Pancreas (tissue), 10 donors: ENCODE data around the gene ASXL3. TPM values are rescaled to one million over a fixed set of nuclear protein-coding genes. Genes with fewer than 3 reads are reported as not detected.

Experiments used
- ATAC-seq, 4 donors: fragments of 200-7000 bp; cut with Tn5 transposase; one replicate each; pipeline versions ENCODE4 v1.8.0 to v1.9.1; 2020; ENCODE audit warnings: mild to moderate bottlenecking in 4 of 4, moderate library complexity in 4 of 4
- DNase-seq, 6 donors: peaks; one replicate each; pipeline ENCODE4 v3.0.0-alpha.2; 2020
- FAIRE-seq: peaks from 2 replicates; lab custom pipeline; 2012; peaks lifted over from hg19 to GRCh38; lab: Jason Lieb, UNC
- H3K27ac ChIP-seq, 4 donors: fragments of 200-600 bp; sonication (generic); 1 replicate in 3 of 4; 2 replicates in 1 of 4; pipeline versions ENCODE4 v1.5.0 to v1.8.0; 2020
- H3K27me3 ChIP-seq, 4 donors: fragments of 200-600 bp; one replicate each; pipeline ENCODE4 v1.8.0; 2021
- H3K36me3 ChIP-seq, 3 donors: fragments of 200-600 bp; sonication (generic) in 1 of 3; one replicate each; pipeline versions ENCODE4 v1.5.0 to v1.8.0; 2020 to 2021
- H3K4me1 ChIP-seq, 3 donors: fragments of 200-600 bp; one replicate each; pipeline ENCODE4 v1.8.0; 2021
- H3K4me3 ChIP-seq, 4 donors: fragments of 200-600 bp; sonication (generic) in 2 of 4; one replicate each; pipeline versions ENCODE4 v1.5.0 to v1.8.0; 2020 to 2021
- H3K9me3 ChIP-seq, 4 donors: fragments of 200-600 bp; one replicate each; pipeline ENCODE4 v1.8.0; 2021
- CTCF ChIP-seq, 4 donors: fragments of 200-600 bp; sonication (generic) in 3 of 4; IDR thresholded peaks; one replicate each; pipeline versions ENCODE4 v1.5.0 to v1.8.0; 2021; ENCODE audit warnings: antibody characterized with exemption in 4 of 4
- WGBS, 2 donors: extraction: QIAGEN DNeasy Blood & Tissue Kit; methylation state at CpG; one replicate each; pipeline ENCODE4 v1.1.7; 2013; 5-methylcytosine and 5-hydroxymethylcytosine counted together
- intact Hi-C, 3 donors: fragments of 100-400 bp; cut with DNase I; formaldehyde crosslinking; loops; one replicate each; pipeline versions ENCODE4 v1.11.1 to v1.14.2; 2022
- polyA plus RNA-seq, 2 donors: library from polyadenylated mRNA; stranded (reverse); fragments of 200-250 nt; gene quantifications; one replicate each; pipeline ENCODE4 v1.2.3, GENCODE V29; 2013
- total RNA-seq, 6 donors: library from RNA; stranded (reverse); fragmentation: NEBNext Ultra II Directional in 4 of 6; extraction: Animal tissue kit (Norgen Biotek cat#: 25700) in 4 of 6; gene quantifications; one replicate each; pipeline versions ENCODE4 v1.2.1 to v1.2.4, GENCODE V29; 2021 to 2023
- donor health status: healthy with polysubstance abuse.
- donor health status: DM: no; HTN: no; CAD: no; lungs with moderate emphysema.
- donor health status: DM: no; HTN: no; CAD: no.
- donor health status: control.
- donor health status: control.
- donor health status: Bipolar disorder and iron deficiency.
- donor health status: DM: yes; HTN: yes; CAD: no.
- donor health status: DM: no; HTN: no; CAD: no.
- donor health status: DM: no; HTN: no; CAD: no.
- donor health status: DM: yes; HTN: yes; CAD: no.

ASXL3 gene
- total and polyA plus RNA-seq, 8 donors, result 0.49 to 2.5 (median 1.6) TPM

GRCh38 chr18:33573193-33573592 lies 4.8 kb upstream of the ASXL3 start:
- H3K27me3 ChIP-seq, result peaks cover 0 to 13% (median 3%) of the 10 kb centered on the region in 4 donors
- H3K27ac ChIP-seq, result no peak overlapping the region
- no peaks in the 10 kb centered on the region for H3K9me3 ChIP-seq
- ATAC-seq (no peak), FAIRE-seq (no peak), DNase-seq (no peak)
- 65 to 66% methylated on average over 3 of the region's 3 CpGs for WGBS, 2 donors
- H3K4me1 ChIP-seq, result peaks cover 0 to 8% (median 0%) of the 10 kb centered on the region in 3 donors
- TF ChIP-seq CTCF (IDR thresholded peaks at IDR 0.05), result no peak
- intact Hi-C loops, result no loop called here
- H3K36me3 ChIP-seq, result no peaks in the 10 kb centered on the region
- H3K4me3 ChIP-seq, result no peak overlapping the region

GRCh38 chr18:33575451-33575850 lies 2.6 kb upstream of the ASXL3 start:
- H3K9me3 ChIP-seq, result no peaks in the 10 kb centered on the region
- no peak for TF ChIP-seq CTCF (IDR thresholded peaks at IDR 0.05)
- no peak for ATAC-seq
- no peak overlapping the region for H3K27ac ChIP-seq
- H3K27me3 ChIP-seq, result peaks cover 0 to 13% (median 0%) of the 10 kb centered on the region in 4 donors
- H3K4me1 ChIP-seq, result peaks cover 0 to 11% (median 0%) of the 10 kb centered on the region in 3 donors
- FAIRE-seq, result no peak
- DNase-seq, result no peak
- H3K36me3 ChIP-seq, result no peaks in the 10 kb centered on the region
- intact Hi-C loops, result no loop called here
- no peak overlapping the region for H3K4me3 ChIP-seq

- FAIRE-seq (no peak), DNase-seq (no peak), ATAC-seq (no peak)
- intact Hi-C loops, result no loop called here
- H3K4me3 ChIP-seq, result peak overlapping the region in 3 of 4 donors; percentile 49 to 63 (median 55)
- H3K36me3 ChIP-seq, result no peaks in the 10 kb centered on the region
- TF ChIP-seq CTCF (IDR thresholded peaks at IDR 0.05), result no peak
- H3K9me3 ChIP-seq, result no peaks in the 10 kb centered on the region
- 13 to 17% methylated on average over 5 of the region's 5 CpGs for WGBS, 2 donors
- H3K27ac ChIP-seq, result peak overlapping the region; percentile 75 to 84 (median 76)
- peaks cover 0 to 13% (median 0%) of the 10 kb centered on the region in 4 donors for H3K27me3 ChIP-seq
- H3K4me1 ChIP-seq, result peaks cover 0 to 11% (median 0%) of the 10 kb centered on the region in 3 donors
These were observed 896 bp upstream of the ASXL3 start for GRCh38 chr18:33576999-33577646.

- Histone ChIP-seq H3K27ac (peak overlapping the region; percentile 19 to 75 (median 65)), H3K4me1 (peaks cover 0 to 11% (median 0%) of the 10 kb centered on the region in 3 donors), H3K27me3 (peaks cover 0 to 13% (median 0%) of the 10 kb centered on the region in 4 donors), H3K4me3 (peak overlapping the region; percentile 31 to 55 (median 46)), H3K9me3 (no peaks in the 10 kb centered on the region), H3K36me3 (no peaks in the 10 kb centered on the region)
- FAIRE-seq, result no peak
- WGBS, 2 donors, result 0 to 1% methylated on average over 69 to 80 of the region's 80 CpGs
- ATAC-seq, result peak; percentile 52 to 64 (median 56)
- DNase-seq, result peak; percentile 11 to 66 (median 36)
- intact Hi-C loops, result no loop called here
- no peak for TF ChIP-seq CTCF (IDR thresholded peaks at IDR 0.05)
These were observed 714 bp downstream of the ASXL3 start for GRCh38 chr18:33578518-33579348.
